Medulla oblongata (tissue), 1 donor: ENCODE results near the gene TBC1D14.

Experiments used
- DNase-seq: peaks from one replicate; pipeline ENCODE4 v3.0.0-alpha.2; 2015; ENCODE audit errors: extremely low spot score

The TBC1D14 gene

GRCh38 chr4:6999172-7000086 is 89.8 kb downstream of the TBC1D14 start:
- peak; percentile 30 for DNase-seq

- DNase-seq: peak; percentile 70
These were observed 91.0 kb downstream of the TBC1D14 start for GRCh38 chr4:7000421-7001176.

- no peak for DNase-seq
These were observed 91.6 kb downstream of the TBC1D14 start for GRCh38 chr4:7001271-7001670.

- DNase-seq: no peak
These were observed 92.7 kb downstream of the TBC1D14 start for GRCh38 chr4:7002336-7002735.

- DNase-seq: no peak
These were observed 93.7 kb downstream of the TBC1D14 start for GRCh38 chr4:7003176-7003878.

GRCh38 chr4:7003879-7004240 is 94.2 kb downstream of the TBC1D14 start:
- no peak for DNase-seq

- DNase-seq: no peak
These were observed 94.7 kb downstream of the TBC1D14 start for GRCh38 chr4:7004331-7004730.

GRCh38 chr4:7005571-7005970 is 95.9 kb downstream of the TBC1D14 start:
- DNase-seq: no peak

- DNase-seq: no peak
These were observed 96.8 kb downstream of the TBC1D14 start for GRCh38 chr4:7006411-7006810.

- no peak for DNase-seq
These were observed 97.7 kb downstream of the TBC1D14 start for GRCh38 chr4:7007142-7007907.

- DNase-seq: no peak
These were observed 98.3 kb downstream of the TBC1D14 start for GRCh38 chr4:7007944-7008343.

- DNase-seq: no peak
These were observed 99.9 kb downstream of the TBC1D14 start for GRCh38 chr4:7009564-7009963.

- DNase-seq: no peak
These were observed 103.5 kb downstream of the TBC1D14 start for GRCh38 chr4:7013175-7013574.

GRCh38 chr4:7014815-7015214 is 105.2 kb downstream of the TBC1D14 start:
- no peak for DNase-seq

- no peak for DNase-seq
These were observed 105.9 kb downstream of the TBC1D14 start for GRCh38 chr4:7015383-7016035.

- DNase-seq: no peak
These were observed 106.5 kb downstream of the TBC1D14 start for GRCh38 chr4:7016086-7016485.

GRCh38 chr4:7016512-7016911 is 106.9 kb downstream of the TBC1D14 start:
- DNase-seq: no peak

GRCh38 chr4:7017446-7018048 is 107.9 kb downstream of the TBC1D14 start:
- peak; percentile 74 for DNase-seq

GRCh38 chr4:7018281-7018680 is 108.7 kb downstream of the TBC1D14 start:
- no peak for DNase-seq

- DNase-seq: no peak
These were observed 109.7 kb downstream of the TBC1D14 start for GRCh38 chr4:7019367-7019766.

GRCh38 chr4:7020290-7020689 is 110.7 kb downstream of the TBC1D14 start:
- DNase-seq: no peak
